Measurements from ENCODE around the gene ARID1A. TPM values are rescaled to one million over a fixed set of nuclear protein-coding genes. Genes with fewer than 3 reads are reported as not detected.

ARID1A gene
- total and polyA plus RNA-seq, 9 of the 15 experiments (the other 6 are each of a cell fraction or from before 2014, with no cell fraction given) = 8.3 to 88.3 (median 22.5) TPM

- TF ChIP-seq ELK1 (CRISPR knock-in tag; IDR thresholded peaks at IDR 0.05) (no peak), E2F5 (CRISPR knock-in tag; IDR thresholded peaks at IDR 0.05) (no peak), POLR2A (conservative IDR thresholded peaks at IDR 0.05) (no peak), E2F1 (CRISPR knock-in tag; IDR thresholded peaks at IDR 0.05) (peak; percentile 31; the same call in 1 of the 2 replicates), MAFK (IDR thresholded peaks at IDR 0.05; ENCODE audit: low read length) (0 out of 2 replicates have a peak, but pooled peaks have one; percentile 16), ZFP30 (CRISPR knock-in tag; IDR thresholded peaks at IDR 0.05; ENCODE audit: borderline replicate concordance) (no peak), POLR3A (IDR thresholded peaks at IDR 0.05; ENCODE audit: borderline replicate concordance, extremely low read depth, insufficient read depth, insufficient read length) (no peak), CTCFL (IDR thresholded peaks at IDR 0.05; ENCODE audit: borderline replicate concordance, insufficient read depth, low read depth, low read length, poor library complexity, severe bottlenecking) (no peak), CUX1 (CRISPR knock-in tag; IDR thresholded peaks at IDR 0.05) (no peak), IRF2 (CRISPR knock-in tag; IDR thresholded peaks at IDR 0.05) (no peak), WHSC1 (IDR thresholded peaks at IDR 0.05; ENCODE audit: low read length) (no peak), GABPA (tag; conservative IDR thresholded peaks at IDR 0.05; ENCODE audit: low read depth) (no peak), NFXL1 (CRISPR knock-in tag; IDR thresholded peaks at IDR 0.05) (no peak), JUN (IDR thresholded peaks at IDR 0.05; ENCODE audit: borderline replicate concordance, low read depth, low read length) (no peak), JUN (CRISPR knock-in tag; IDR thresholded peaks at IDR 0.05; ENCODE audit: borderline replicate concordance) (peak; percentile 79; the same call in 1 of the 2 replicates), ZNF134 (CRISPR knock-in tag; conservative IDR thresholded peaks at IDR 0.05) (0 out of 2 replicates have a peak, but pooled peaks have one; percentile 5), PURB (CRISPR knock-in tag; IDR thresholded peaks at IDR 0.05; ENCODE audit: low read depth) (no peak)
Measured at GRCh38 chr1:26701266-26701994, 5.6 kb downstream of the ARID1A start (continued).

Data from K562 (cell line).